HepG2 (cell line): ENCODE measurements around the gene PCTP. TPM values are rescaled to one million over a fixed set of nuclear protein-coding genes. Genes with fewer than 3 reads are reported as not detected.

ENCODE experiments used
- ATAC-seq: fragments of 200-7000 bp; cut with Tn5 transposase; 3 replicates; pipeline ENCODE4 v1.9.1; 2020; ENCODE audit warnings: mild to moderate bottlenecking, moderate library complexity
- BruUV-seq: library from RNA; stranded (reverse); fragments of 400-500 nt; replicated peaks from 2 replicates; lab custom pipeline; 2021; lab: Mats Ljungman, UMichigan
- CTCF ChIA-PET: fragments of 300-600 bp; formaldehyde crosslinking; extraction: SDS; loops from one replicate; lab custom pipeline; 2021; ENCODE audit warnings: low total read pairs, inconsistent platforms, low intra/inter-chr PET ratio; lab: Yijun Ruan, JAX
- POLR2A ChIA-PET: fragments of 350-600 bp; sonication (Branson Sonifier 250); formaldehyde crosslinking; loops from one replicate; lab custom pipeline; 2020; ENCODE audit warnings: antibody characterized with exemption, inconsistent platforms; lab: Yijun Ruan, JAX
- DNase-seq: peaks from one replicate; pipeline ENCODE4 v3.0.0-alpha.2; 2015; ENCODE audit warnings: low spot score
- FAIRE-seq: peaks from 3 replicates; lab custom pipeline; 2011; peaks lifted over from hg19 to GRCh38; lab: Jason Lieb, UNC
- H2AFZ ChIP-seq: one replicate; pipeline ENCODE4 v1.6.1; 2011; ENCODE audit warnings: low read length, inconsistent platforms
- H3K27ac ChIP-seq: fragments of 300-600 bp; 3 replicates; pipeline ENCODE4 v1.8.0; 2011; ENCODE audit warnings: mixed run types, mild to moderate bottlenecking, mixed read lengths, low read length, inconsistent platforms; ENCODE audit not compliant: insufficient read depth; ENCODE audit errors: extremely low read length
- H3K27me3 ChIP-seq, 2 experiments: fragments of 200-600 bp in 1 of 2; 2 replicates in 1 of 2; 3 replicates in 1 of 2; pipeline versions ENCODE4 v1.6.0 to v1.8.0; 2011; ENCODE audit warnings: low read length in 2 of 2, mild to moderate bottlenecking in 2 of 2, moderate library complexity in 2 of 2, inconsistent platforms in 1 of 2; ENCODE audit not compliant: insufficient read depth in 2 of 2, control insufficient read depth in 1 of 2
- H3K36me3 ChIP-seq, 2 experiments: fragments of 200-600 bp in 1 of 2; replicated peaks in 1 of 2; 2 replicates in 1 of 2; 3 replicates in 1 of 2; pipeline versions ENCODE4 v1.5.1 to v1.8.0; 2011; ENCODE audit warnings: low read length in 2 of 2, inconsistent platforms in 1 of 2; ENCODE audit not compliant: insufficient read depth in 2 of 2, control insufficient read depth in 1 of 2
- H3K4me1 ChIP-seq: 2 replicates; pipeline ENCODE4 v1.5.1; 2012; ENCODE audit warnings: low read length, inconsistent platforms; ENCODE audit not compliant: insufficient read depth
- H3K4me2 ChIP-seq: 2 replicates; pipeline ENCODE4 v1.6.0; 2011; ENCODE audit warnings: low read depth, low read length, inconsistent platforms
- H3K4me3 ChIP-seq, 3 experiments: fragments of 200-600 bp in 1 of 3; sonication (generic), shearing (Covaris generic) in 1 of 3; replicated peaks in 1 of 3; 2 replicates each; pipeline ENCODE4 v1.5.1; 2011 to 2016; ENCODE audit warnings: low read length in 3 of 3, inconsistent platforms in 2 of 3, low read depth in 2 of 3, mild to moderate bottlenecking in 2 of 3, control low read depth in 1 of 3, mixed read lengths in 1 of 3; ENCODE audit not compliant: insufficient read depth in 1 of 3
- H3K79me2 ChIP-seq: one replicate; pipeline ENCODE4 v1.6.1; 2011; ENCODE audit warnings: low read length, inconsistent platforms; ENCODE audit not compliant: insufficient read depth
- H3K9ac ChIP-seq: 2 replicates; pipeline ENCODE4 v1.6.0; 2011; ENCODE audit warnings: mild to moderate bottlenecking, low read depth, low read length, inconsistent platforms; ENCODE audit not compliant: insufficient read depth
- H3K9me3 ChIP-seq: 2 replicates; pipeline ENCODE4 v1.5.1; 2012; ENCODE audit warnings: mild to moderate bottlenecking, low read length
- H4K20me1 ChIP-seq: 2 replicates; pipeline ENCODE4 v1.6.0; 2011; ENCODE audit warnings: inconsistent platforms, mild to moderate bottlenecking, low read length, moderate library complexity; ENCODE audit not compliant: insufficient read depth
- ARNTL ChIP-seq: sonication (generic); formaldehyde crosslinking; IDR thresholded peaks from 2 replicates; pipeline ENCODE4 v1.4.0; 2020; ENCODE audit warnings: mild to moderate bottlenecking, missing genetic modification reagents
- ATF7-NPFF ChIP-seq: sonication (generic); formaldehyde crosslinking; IDR thresholded peaks from 2 replicates; pipeline ENCODE4 v1.8.1; 2023; ENCODE audit warnings: mild to moderate bottlenecking, low read depth, missing genetic modification reagents, moderate library complexity
- DZIP1 ChIP-seq: sonication (generic); formaldehyde crosslinking; IDR thresholded peaks from 2 replicates; pipeline ENCODE4 v1.5.0; 2020; ENCODE audit warnings: mild to moderate bottlenecking, missing genetic modification reagents
- GTF3A ChIP-seq: sonication (generic); formaldehyde crosslinking; conservative IDR thresholded peaks from 2 replicates; pipeline ENCODE4 v1.4.0; 2020; ENCODE audit warnings: mild to moderate bottlenecking, missing genetic modification reagents
- HDAC1 ChIP-seq: sonication (generic); formaldehyde crosslinking; IDR thresholded peaks from 2 replicates; pipeline ENCODE4 v1.5.1; 2020; ENCODE audit warnings: mild to moderate bottlenecking, missing genetic modification reagents
- SP4 ChIP-seq: sonication (generic); formaldehyde crosslinking; IDR thresholded peaks from 2 replicates; pipeline ENCODE4 v1.8.1; 2023; ENCODE audit warnings: mild to moderate bottlenecking, missing genetic modification reagents
- YEATS2 ChIP-seq: sonication (generic); formaldehyde crosslinking; IDR thresholded peaks from 2 replicates; pipeline ENCODE4 v1.4.0; 2020; ENCODE audit warnings: missing genetic modification reagents, borderline replicate concordance
- YEATS4 ChIP-seq: sonication (generic); formaldehyde crosslinking; IDR thresholded peaks from 2 replicates; pipeline ENCODE4 v1.4.0; 2020; ENCODE audit warnings: missing genetic modification reagents, borderline replicate concordance
- ZBTB25 ChIP-seq: IDR thresholded peaks from 2 replicates; pipeline ENCODE4 v1.6.1; 2018; ENCODE audit warnings: missing genetic modification reagents
- ZFAT ChIP-seq: sonication (generic); formaldehyde crosslinking; conservative IDR thresholded peaks from 2 replicates; pipeline ENCODE4 v1.8.1; 2023; ENCODE audit warnings: missing genetic modification reagents, inconsistent platforms
- ZNF143 ChIP-seq: sonication (generic); formaldehyde crosslinking; IDR thresholded peaks from 2 replicates; pipeline ENCODE4 v1.4.0; 2020; ENCODE audit warnings: missing genetic modification reagents
- WGBS: methylation state at CpG from one replicate; pipeline ENCODE4 v1.1.6; 2017; ENCODE audit warnings: low lambda C conversion rate; 5-methylcytosine and 5-hydroxymethylcytosine counted together
- in situ Hi-C: cut with HindIII; loops from 2 replicates; pipeline ENCODE4 v1.10.0; 2017; ENCODE audit warnings: low pct_unique_long_range_greater_than_20kb; ENCODE audit not compliant: extremely low pct_ligation_motif_present
- intact Hi-C: fragments of 100-400 bp; cut with micrococcal nuclease; formaldehyde crosslinking; loops from one replicate; pipeline ENCODE4 v1.10.0; 2022; ENCODE audit not compliant: unreplicated experiment
- polyA plus RNA-seq, 8 experiments: library from polyadenylated mRNA; depleted of rRNA in 3 of 8; stranded (reverse) in 7 of 8; unstranded in 1 of 8; fragments of >200 nt; fragmentation: Illumina TruSeq in 4 of 8; extraction: Trizol in 4 of 8; gene quantifications; 2 replicates each; pipeline versions ENCODE4 v1.2.1 to v1.2.3, GENCODE V29; 2011 to 2016; ENCODE audit warnings: low read depth in 4 of 8, missing spikeins in 1 of 8, mixed read lengths in 1 of 8; ENCODE audit not compliant: insufficient read depth in 1 of 8
- total RNA-seq, 5 experiments: library from RNA; depleted of rRNA; stranded (reverse); fragments of >200 nt; fragmentation: Illumina TruSeq; extraction: Trizol; gene quantifications; 2 replicates each; pipeline ENCODE4 v1.2.3, GENCODE V29; 2016; ENCODE audit warnings: low read depth in 1 of 5

The PCTP gene
- total and polyA plus RNA-seq, 2 of the 13 experiments (the other 11 are each of a cell fraction or from before 2014, with no cell fraction given): 37.1 to 50.7 TPM

- CTCF ChIA-PET: no interaction called here
- in situ Hi-C loops (loop anchor here (25.0 kb wide), 1 partner anchor 377 kb away; no protein-coding TSS in a partner anchor), intact Hi-C loops (no loop called here)
- peaks cover 0 to 4% of the 10 kb centered on the region in 2 experiments; a peak in 1 of 5 replicates for H3K36me3 ChIP-seq
- no peak overlapping the region for H3K9ac ChIP-seq
- H4K20me1 ChIP-seq: no peaks in the 10 kb centered on the region
- no peak overlapping the region for H2AFZ ChIP-seq
- no peak for DNase-seq
- H3K4me3 ChIP-seq: no peak overlapping the region
- no peak for FAIRE-seq
- H3K79me2 ChIP-seq: peaks cover 4% of the 10 kb centered on the region
- no TSS peak for BruUV-seq
- WGBS: 96% methylated on average over 4 of the region's 4 CpGs
- no peaks in the 10 kb centered on the region for H3K27me3 ChIP-seq
- H3K27ac ChIP-seq: no peak overlapping the region
- no peaks in the 10 kb centered on the region for H3K9me3 ChIP-seq
- no peak for ATAC-seq
- H3K4me2 ChIP-seq: no peak overlapping the region
- peaks cover 56% of the 10 kb centered on the region for H3K4me1 ChIP-seq
- TF ChIP-seq GTF3A (no peak), ZFAT (CRISPR knock-in tag) (no peak), ZBTB25 (CRISPR knock-in tag) (no peak), DZIP1 (no peak), ARNTL (CRISPR knock-in tag) (no peak), YEATS2 (CRISPR knock-in tag) (no peak), SP4 (no peak), ATF7-NPFF (CRISPR knock-in tag) (no peak), HDAC1 (no peak), ZNF143 (no peak), YEATS4 (CRISPR knock-in tag) (no peak)
- POLR2A ChIA-PET: interaction anchor here (2.0 kb wide), 1 partner anchor 13 kb away, joined by 5 read pairs; the partner anchor contains the start of gene PCTP
Observed at GRCh38 chr17:55764610-55765009, 13.8 kb downstream of the PCTP start.
